GM19452 (cell line): ENCODE data around the gene ANTKMT.
"Not testable (repeated sequence)": the region's sequence is repeated elsewhere in the genome, so short reads cannot be mapped to it uniquely, and the experiment has no call there.

Experiments used
- ATAC-seq: cut with Tn5 transposase; IDR thresholded peaks from one replicate; pipeline ENCODE4 v1.9.1; 2021; ENCODE audit not compliant: unreplicated experiment

ANTKMT gene

GRCh38 chr16:698911-699671, 21.9 kb upstream of the ANTKMT start:
- no peak for ATAC-seq

GRCh38 chr16:700684-701584, 20.0 kb upstream of the ANTKMT start:
- no peak for ATAC-seq

- ATAC-seq = no peak
Measured at GRCh38 chr16:702341-702740, 18.6 kb upstream of the ANTKMT start.

DNA sequence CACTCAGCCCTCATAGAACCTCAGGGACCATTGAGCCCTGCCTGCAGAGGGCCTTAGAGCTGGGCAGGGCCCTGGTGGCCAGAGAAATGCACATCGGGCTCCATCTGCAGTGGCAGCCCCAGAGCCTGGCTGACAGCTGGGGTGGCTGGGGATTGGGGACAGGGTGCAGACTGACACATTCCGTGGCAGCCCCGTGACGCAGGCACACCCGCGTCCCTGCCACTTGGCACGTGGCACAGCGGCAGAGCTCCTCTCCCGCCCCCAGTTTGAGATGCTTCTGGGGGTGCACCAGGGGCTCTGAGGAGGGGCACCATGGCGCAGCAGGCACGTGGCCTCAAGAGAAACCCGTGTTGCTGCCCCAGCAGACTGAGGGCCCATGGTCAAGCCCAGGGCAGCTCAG, 17.5 kb upstream of the ANTKMT start:
- no peak for ATAC-seq

GRCh38 chr16:704047-704446, 16.9 kb upstream of the ANTKMT start:
- ATAC-seq = no peak

GRCh38 chr16:704552-705380, 16.2 kb upstream of the ANTKMT start:
- ATAC-seq = no peak

DNA sequence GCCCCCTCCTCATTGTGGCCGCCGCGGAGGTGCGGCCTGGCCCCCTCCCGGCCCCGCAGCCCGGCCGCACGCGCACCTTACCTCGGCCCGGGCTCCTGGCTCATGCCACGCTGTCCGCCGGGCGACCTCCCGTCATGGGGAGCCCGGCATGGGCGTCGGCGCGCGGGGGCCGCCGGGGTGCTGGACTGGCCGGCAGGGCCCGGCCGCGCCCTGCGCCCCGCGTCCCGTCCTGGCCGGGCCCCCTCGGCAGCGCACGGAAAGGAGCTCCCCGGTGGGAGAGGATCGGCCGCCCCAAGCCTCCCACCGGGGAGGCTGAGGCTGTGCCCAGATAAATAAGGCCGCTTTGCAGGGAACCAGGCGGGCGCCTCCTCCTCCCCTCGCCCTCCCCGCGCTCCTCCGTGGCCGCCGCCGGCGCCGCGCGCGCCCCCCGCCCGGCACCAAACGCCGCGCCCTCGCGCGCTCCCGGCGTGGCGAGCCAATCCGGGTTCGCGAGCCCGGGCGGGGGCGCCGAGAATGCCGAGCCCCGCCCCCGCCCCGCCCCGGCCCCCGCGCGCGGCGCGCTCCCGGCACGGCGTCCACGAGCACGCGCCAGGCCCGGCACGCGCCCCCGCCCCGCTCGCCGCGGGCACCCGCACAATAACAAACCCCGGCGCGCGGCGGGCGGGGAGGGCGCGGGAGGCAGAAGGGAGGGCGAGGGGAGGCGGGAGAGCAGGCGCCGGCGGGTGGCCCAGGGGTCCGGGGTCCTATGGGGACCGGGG, 15.3 kb upstream of the ANTKMT start, which contains the start of gene FBXL16:
Gene FBXL16 (minus strand): TSS at position 371 of the 758 bp plus-strand sequence. CDS start 8,396 bp downstream, outside the sequence.
- no peak for ATAC-seq

- no peak for ATAC-seq
Measured at GRCh38 chr16:706189-707061, 14.5 kb upstream of the ANTKMT start.

- no peak for ATAC-seq
Measured at GRCh38 chr16:707062-707538, 13.8 kb upstream of the ANTKMT start.

GRCh38 chr16:708019-708418, 12.9 kb upstream of the ANTKMT start:
- ATAC-seq = no peak

DNA sequence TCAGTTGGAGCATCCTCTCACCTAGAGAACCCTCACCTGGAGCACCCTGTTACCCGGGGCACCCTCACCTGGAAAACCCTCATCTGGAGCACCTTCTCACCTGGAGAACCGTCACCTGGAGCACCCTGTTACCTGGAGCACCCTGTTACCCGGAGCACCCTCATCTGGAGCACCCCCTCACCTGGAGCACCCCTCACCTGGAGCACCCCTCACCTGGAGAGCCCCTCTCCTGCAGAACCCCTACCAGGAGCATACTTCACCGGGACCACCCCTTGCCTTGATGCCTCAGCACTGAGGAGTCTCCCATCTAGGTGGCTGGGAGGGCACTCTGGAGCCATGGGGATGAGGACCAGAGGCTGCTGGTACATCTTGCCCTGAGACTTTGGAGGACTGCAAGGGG, 12.0 kb upstream of the ANTKMT start:
- ATAC-seq = no peak

- no peak for ATAC-seq
Measured at GRCh38 chr16:709566-710499, 11.1 kb upstream of the ANTKMT start.

DNA sequence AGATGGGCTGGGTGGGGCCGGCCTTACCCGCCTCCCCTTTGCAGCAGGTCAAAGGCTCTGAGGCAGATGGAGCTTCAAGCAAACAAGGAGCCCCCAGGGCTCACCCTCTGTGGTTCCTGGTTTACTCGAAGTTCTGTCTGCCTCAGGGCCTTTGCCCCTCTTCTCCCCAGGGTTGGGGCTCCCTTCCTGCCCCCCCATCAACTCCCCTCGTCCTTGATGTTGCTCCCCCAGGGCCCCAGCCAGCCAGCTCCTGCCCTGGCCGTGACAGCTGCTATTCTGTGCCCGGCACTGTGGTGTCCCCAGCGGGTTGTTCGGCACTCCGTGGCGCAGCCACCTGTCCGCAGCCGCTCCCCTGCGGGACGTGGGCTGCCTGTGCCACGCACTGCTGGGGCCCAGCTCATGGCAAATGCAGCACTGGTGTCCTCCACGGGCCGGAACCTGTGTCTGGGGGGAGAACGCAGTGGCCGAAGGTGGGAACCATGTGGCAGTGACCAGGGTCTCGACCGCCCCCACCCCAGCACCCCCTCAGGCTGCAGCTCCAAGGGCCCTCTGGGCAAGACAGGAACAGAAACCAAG, 10.4 kb upstream of the ANTKMT start:
- ATAC-seq = no peak

GRCh38 chr16:711084-711483, 9.9 kb upstream of the ANTKMT start:
- no peak for ATAC-seq

DNA sequence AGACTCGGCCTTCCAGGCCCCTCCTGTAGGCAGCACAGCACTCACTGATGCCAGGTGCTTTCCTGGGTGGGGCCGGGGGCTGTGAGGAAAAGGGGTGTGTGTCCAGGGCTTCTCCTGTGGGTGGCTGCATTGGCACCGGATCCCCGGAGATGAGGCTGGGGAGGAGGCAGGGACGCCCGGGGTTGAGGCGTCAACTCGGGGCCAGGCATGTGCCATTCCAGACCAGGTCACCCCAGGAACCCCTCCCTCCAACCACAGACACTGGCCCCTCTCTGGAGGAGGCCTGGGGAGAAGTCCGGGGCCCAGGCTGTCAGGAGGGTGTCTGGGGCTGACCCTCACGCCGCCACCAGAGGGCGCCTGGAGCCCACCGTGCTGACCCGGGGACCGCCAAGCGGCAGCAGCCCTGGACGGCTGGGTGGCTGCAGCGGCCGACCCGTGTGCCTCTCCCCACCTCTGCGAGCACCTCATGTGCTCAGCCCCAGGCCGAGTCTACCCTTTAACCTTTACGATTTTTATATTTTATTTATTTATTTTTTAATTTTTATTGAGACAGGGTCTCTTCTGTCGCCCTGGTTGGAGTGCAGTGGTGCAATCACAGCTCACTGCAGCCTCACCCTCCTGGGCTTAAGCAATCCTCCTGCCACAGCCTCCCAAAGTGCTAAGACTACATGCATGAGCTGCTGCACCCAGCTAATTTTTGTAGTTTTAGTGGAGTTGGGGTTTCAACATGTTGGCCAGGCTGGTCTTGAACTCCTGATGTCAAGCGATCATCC, 9.2 kb upstream of the ANTKMT start:
- ATAC-seq = no peak

GRCh38 chr16:712740-713250, 8.2 kb upstream of the ANTKMT start:
- ATAC-seq = not testable (repeated sequence)

DNA sequence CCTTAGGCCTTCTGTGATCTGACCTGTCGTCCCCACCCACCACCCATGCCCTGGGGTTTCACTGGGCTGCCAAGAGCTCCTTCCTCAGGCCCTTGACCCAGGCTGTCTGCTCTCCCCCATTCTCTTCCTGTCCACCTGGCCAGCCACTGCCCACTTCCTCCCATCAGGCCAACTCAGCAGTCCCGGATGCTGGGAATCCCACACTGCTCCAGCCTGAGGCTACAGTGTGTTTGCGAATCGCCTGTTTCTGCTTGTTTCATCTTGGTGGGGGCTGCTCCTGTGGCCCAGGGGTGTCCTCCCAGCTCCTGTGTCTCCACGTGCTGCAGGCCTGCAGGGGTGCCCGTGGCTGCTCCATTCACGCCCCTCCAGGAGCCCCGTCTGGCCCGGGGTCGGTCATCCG, 6.9 kb upstream of the ANTKMT start:
- no peak for ATAC-seq
